Hepatocyte (in vitro differentiated cells): ENCODE measurements around the gene SETD6. TPM values are rescaled to one million over a fixed set of nuclear protein-coding genes. Genes with fewer than 3 reads are reported as not detected.

Experiments
- DNase-seq: peaks from one replicate; pipeline ENCODE4 v3.0.0-alpha.2; 2016; ENCODE audit warnings: low spot score
- H2AFZ ChIP-seq: fragments of 200-600 bp; sonication (generic); 2 replicates; pipeline ENCODE4 v1.6.0; 2016; ENCODE audit warnings: antibody characterized with exemption, mild to moderate bottlenecking
- H3K27ac ChIP-seq: fragments of 200-600 bp; sonication (generic); 2 replicates; pipeline ENCODE4 v1.5.1; 2016; ENCODE audit warnings: mild to moderate bottlenecking
- H3K27me3 ChIP-seq: fragments of 200-600 bp; sonication (generic); 2 replicates; pipeline ENCODE4 v1.6.1; 2016
- H3K36me3 ChIP-seq: fragments of 200-600 bp; sonication (generic); replicated peaks from 2 replicates; pipeline ENCODE4 v1.5.1; 2016; ENCODE audit warnings: low read depth; ENCODE audit not compliant: insufficient read depth
- H3K4me1 ChIP-seq: fragments of 200-600 bp; sonication (generic); 2 replicates; pipeline ENCODE4 v1.5.1; 2016; ENCODE audit warnings: mild to moderate bottlenecking, moderate library complexity; ENCODE audit not compliant: insufficient read depth
- H3K4me2 ChIP-seq: fragments of 200-600 bp; sonication (generic); 2 replicates; pipeline ENCODE4 v1.6.0; 2016
- H3K4me3 ChIP-seq: fragments of 200-600 bp; sonication (generic); 2 replicates; pipeline ENCODE4 v1.5.1; 2016; ENCODE audit warnings: mild to moderate bottlenecking
- H3K79me2 ChIP-seq: fragments of 200-600 bp; sonication (generic); 2 replicates; pipeline ENCODE4 v1.6.0; 2017; ENCODE audit warnings: mild to moderate bottlenecking
- H3K9me2 ChIP-seq: fragments of 200-600 bp; sonication (generic); replicated peaks from 2 replicates; pipeline ENCODE4 v1.6.0; 2017; ENCODE audit warnings: mild to moderate bottlenecking; ENCODE audit not compliant: insufficient read depth
- H3K9me3 ChIP-seq: fragments of 200-600 bp; sonication (generic); 2 replicates; pipeline ENCODE4 v1.5.1; 2016; ENCODE audit warnings: low read depth, mild to moderate bottlenecking
- H4K20me1 ChIP-seq: fragments of 200-600 bp; sonication (generic); 2 replicates; pipeline ENCODE4 v1.6.0; 2016; ENCODE audit warnings: mild to moderate bottlenecking; ENCODE audit not compliant: insufficient read depth, poor library complexity, severe bottlenecking
- EZH2 ChIP-seq: fragments of 200-600 bp; sonication (generic); IDR thresholded peaks from 2 replicates; pipeline ENCODE4 v1.6.1; 2016; ENCODE audit warnings: antibody characterized with exemption, mild to moderate bottlenecking, borderline replicate concordance
- EZH2phosphoT487 ChIP-seq: fragments of 200-600 bp; sonication (generic); IDR thresholded peaks from one replicate; pipeline ENCODE4 v1.6.1; 2018; ENCODE audit warnings: antibody characterized with exemption, mild to moderate bottlenecking, low read depth, moderate library complexity; ENCODE audit not compliant: unreplicated experiment, severe bottlenecking
- WGBS: methylation state at CpG from one replicate; pipeline ENCODE4 v1.1.6; 2016; ENCODE audit warnings: low lambda C conversion rate; ENCODE audit errors: missing lambda C conversion rate; 5-methylcytosine and 5-hydroxymethylcytosine counted together
- polyA plus RNA-seq: library from polyadenylated mRNA; unstranded; fragments of >200 nt; fragmentation: Nextera tagmentation; extraction: Ambion mirVana; gene quantifications from 2 replicates; pipeline ENCODE4 v1.2.1, GENCODE V29; 2016
- total RNA-seq: library from RNA; depleted of rRNA; stranded (reverse); fragments of >200 nt; gene quantifications from 2 replicates; pipeline ENCODE4 v1.2.3, GENCODE V29; 2014
- TF ChIP-seq, protein P1 (sequence below): fragments of 200-600 bp; sonication (generic); IDR thresholded peaks from 2 replicates; pipeline ENCODE4 v1.5.1; 2016; ENCODE audit warnings: antibody characterized with exemption, mild to moderate bottlenecking; ENCODE audit not compliant: poor library complexity

Gene SETD6
- total and polyA plus RNA-seq, 2 experiments from 2014 or later = 9.7 to 11.4 TPM

DNA sequence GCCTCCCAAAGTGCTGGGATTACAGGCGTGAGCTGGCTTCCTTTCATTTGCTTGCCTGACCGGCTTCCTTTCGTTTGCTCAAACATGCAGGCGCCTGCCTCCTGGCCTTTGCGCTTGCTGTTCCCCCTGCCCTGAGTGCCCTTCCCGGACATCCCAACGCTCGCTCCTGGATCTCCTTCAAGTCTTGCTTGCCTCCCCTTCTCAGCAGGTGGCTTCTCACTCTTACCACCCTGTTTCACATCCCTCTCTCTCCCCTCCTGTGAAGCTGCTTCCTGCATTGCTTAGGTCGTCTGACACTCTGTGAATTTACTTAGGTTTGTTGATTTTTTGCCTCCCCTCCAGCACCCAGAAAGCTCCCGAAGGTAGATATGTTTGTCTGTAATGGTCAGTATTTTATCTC, 41.0 kb upstream of the SETD6 start:
- Histone ChIP-seq H3K36me3 (no peaks in the 10 kb centered on the region), H3K27ac (no peak overlapping the region), H3K79me2 (no peaks in the 10 kb centered on the region), H4K20me1 (no peaks in the 10 kb centered on the region), H3K4me1 (no peaks in the 10 kb centered on the region), H2AFZ (no peak overlapping the region), H3K9me3 (no peaks in the 10 kb centered on the region), H3K9me2 (no peaks in the 10 kb centered on the region), H3K4me3 (no peak overlapping the region), H3K27me3 (no peaks in the 10 kb centered on the region), H3K4me2 (no peak overlapping the region)
- TF ChIP-seq EZH2 (no peak), EZH2phosphoT487 (no peak)
- TF ChIP-seq, protein P1, sequence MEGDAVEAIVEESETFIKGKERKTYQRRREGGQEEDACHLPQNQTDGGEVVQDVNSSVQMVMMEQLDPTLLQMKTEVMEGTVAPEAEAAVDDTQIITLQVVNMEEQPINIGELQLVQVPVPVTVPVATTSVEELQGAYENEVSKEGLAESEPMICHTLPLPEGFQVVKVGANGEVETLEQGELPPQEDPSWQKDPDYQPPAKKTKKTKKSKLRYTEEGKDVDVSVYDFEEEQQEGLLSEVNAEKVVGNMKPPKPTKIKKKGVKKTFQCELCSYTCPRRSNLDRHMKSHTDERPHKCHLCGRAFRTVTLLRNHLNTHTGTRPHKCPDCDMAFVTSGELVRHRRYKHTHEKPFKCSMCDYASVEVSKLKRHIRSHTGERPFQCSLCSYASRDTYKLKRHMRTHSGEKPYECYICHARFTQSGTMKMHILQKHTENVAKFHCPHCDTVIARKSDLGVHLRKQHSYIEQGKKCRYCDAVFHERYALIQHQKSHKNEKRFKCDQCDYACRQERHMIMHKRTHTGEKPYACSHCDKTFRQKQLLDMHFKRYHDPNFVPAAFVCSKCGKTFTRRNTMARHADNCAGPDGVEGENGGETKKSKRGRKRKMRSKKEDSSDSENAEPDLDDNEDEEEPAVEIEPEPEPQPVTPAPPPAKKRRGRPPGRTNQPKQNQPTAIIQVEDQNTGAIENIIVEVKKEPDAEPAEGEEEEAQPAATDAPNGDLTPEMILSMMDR = no peak
- no peak for DNase-seq
- 72% methylated on average over 10 of the region's 10 CpGs for WGBS

DNA sequence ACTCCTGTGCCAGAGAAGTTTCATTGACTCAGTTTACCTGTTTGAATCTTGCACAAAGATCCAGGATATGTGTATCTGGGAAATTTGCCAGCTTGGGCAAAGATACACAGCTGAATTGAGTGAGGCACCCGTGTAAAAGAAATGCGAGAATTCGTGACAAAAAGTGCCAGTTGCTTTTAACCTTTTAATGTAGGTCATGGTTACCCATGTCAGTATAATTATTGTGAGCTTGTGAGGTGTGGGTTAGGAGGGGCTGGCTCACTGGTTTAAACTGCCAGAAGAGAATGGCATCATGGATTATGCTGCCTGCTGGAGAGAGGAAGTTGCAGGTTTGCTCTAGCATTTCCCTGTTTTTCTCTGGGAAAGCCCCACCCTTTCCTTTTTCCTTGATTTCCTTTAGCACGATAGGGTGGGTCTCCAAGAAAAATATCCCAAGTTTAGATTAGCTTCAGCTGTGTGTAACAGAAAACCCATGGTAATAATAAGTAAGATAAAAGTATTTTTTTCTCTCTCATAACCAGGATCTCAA, 40.2 kb upstream of the SETD6 start:
- no peaks in the 10 kb centered on the region for H3K9me3 ChIP-seq
- H3K27me3 ChIP-seq = no peaks in the 10 kb centered on the region
- H3K79me2 ChIP-seq = no peaks in the 10 kb centered on the region
- H3K4me3 ChIP-seq = no peak overlapping the region
- H3K4me1 ChIP-seq = no peaks in the 10 kb centered on the region
- TF ChIP-seq EZH2 (no peak), EZH2phosphoT487 (no peak)
- TF ChIP-seq, protein P1 = no peak
- WGBS = 73% methylated on average over 4 of the region's 4 CpGs
- H3K36me3 ChIP-seq = no peaks in the 10 kb centered on the region
- H2AFZ ChIP-seq = no peak overlapping the region
- H3K9me2 ChIP-seq = no peaks in the 10 kb centered on the region
- no peaks in the 10 kb centered on the region for H4K20me1 ChIP-seq
- H3K4me2 ChIP-seq = no peak overlapping the region
- DNase-seq = no peak
- H3K27ac ChIP-seq = no peak overlapping the region

DNA sequence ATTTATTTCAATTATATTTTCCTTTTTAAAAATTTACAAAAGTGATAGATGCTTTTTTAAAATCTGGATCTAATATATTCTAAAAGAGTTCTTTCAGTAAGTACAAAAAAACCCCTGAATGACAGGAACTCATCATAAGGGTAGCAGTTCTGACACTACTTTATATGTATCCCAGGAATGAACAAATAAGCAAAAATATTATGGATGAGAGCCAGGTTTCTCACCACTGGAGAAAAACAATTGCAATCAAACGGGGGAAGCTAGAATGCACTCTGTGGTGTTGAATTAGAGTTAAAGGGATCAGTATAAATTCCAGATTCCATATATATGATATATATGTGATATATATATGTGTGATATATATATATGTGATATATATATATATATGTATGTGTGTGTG, 38.5 kb upstream of the SETD6 start:
- Histone ChIP-seq H4K20me1 (no peaks in the 10 kb centered on the region), H3K4me1 (no peaks in the 10 kb centered on the region), H2AFZ (no peak overlapping the region), H3K4me3 (no peak overlapping the region), H3K27ac (no peak overlapping the region), H3K79me2 (no peaks in the 10 kb centered on the region), H3K4me2 (no peak overlapping the region), H3K36me3 (no peaks in the 10 kb centered on the region), H3K27me3 (no peaks in the 10 kb centered on the region), H3K9me3 (no peaks in the 10 kb centered on the region), H3K9me2 (no peaks in the 10 kb centered on the region)
- no peak for DNase-seq
- 76% methylated on average over 1 of the region's 1 CpG for WGBS
- TF ChIP-seq, protein P1 = no peak
- no peak for TF ChIP-seq EZH2
- no peak for TF ChIP-seq EZH2phosphoT487

DNA sequence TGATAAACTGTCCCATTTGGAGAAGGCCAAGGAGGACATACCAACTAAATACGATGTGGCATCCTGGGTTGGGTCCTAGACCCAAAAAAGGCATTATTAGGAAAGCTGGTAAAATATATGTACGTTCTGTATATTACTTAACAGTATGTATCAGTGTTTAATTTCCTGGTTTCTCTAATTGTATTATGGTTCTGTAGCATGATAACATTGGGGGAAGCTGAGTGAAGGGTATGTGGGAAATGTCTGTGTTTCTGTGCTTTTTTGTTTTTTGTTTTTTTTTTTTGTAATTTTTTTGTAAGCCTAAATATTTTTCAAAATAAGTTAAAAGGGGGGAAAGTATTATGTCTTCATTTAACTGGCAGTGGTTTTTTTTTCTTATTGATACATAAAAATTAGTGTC, 36.9 kb upstream of the SETD6 start:
- Histone ChIP-seq H2AFZ (no peak overlapping the region), H3K27me3 (no peaks in the 10 kb centered on the region), H3K9me2 (no peaks in the 10 kb centered on the region), H3K79me2 (no peaks in the 10 kb centered on the region), H3K4me3 (no peak overlapping the region), H3K4me1 (no peaks in the 10 kb centered on the region), H3K4me2 (no peak overlapping the region), H3K27ac (no peak overlapping the region), H4K20me1 (no peaks in the 10 kb centered on the region), H3K36me3 (no peaks in the 10 kb centered on the region), H3K9me3 (no peaks in the 10 kb centered on the region)
- no peak for DNase-seq
- WGBS = 82% methylated on average over 2 of the region's 2 CpGs
- TF ChIP-seq EZH2 (no peak), EZH2phosphoT487 (no peak)
- TF ChIP-seq, protein P1 = no peak
